ENCODE measurements around the gene SUPT3H.

The SUPT3H gene

DNA sequence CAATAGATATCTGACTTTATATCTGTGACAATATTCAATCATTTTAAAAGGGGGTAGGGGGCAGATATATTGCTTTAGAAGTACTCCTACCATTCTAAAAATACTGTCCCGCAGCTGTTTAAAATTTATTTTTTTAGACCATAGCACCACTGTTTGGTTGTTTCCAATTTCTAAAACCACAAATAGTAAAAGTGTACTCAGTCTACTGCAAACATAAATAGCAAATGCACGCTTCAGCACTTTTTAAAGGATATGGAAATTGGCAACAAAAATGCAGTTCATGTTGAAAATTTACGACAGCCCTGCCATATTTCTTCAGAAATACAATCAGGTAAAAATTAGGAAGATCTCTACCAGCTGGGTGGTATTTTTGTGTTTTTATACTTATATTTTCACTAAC, 181.6 kb downstream of the SUPT3H start:
- TF ChIP-seq CTCF (IDR thresholded peaks at IDR 0.05; ENCODE audit: low read depth, low read length) (no peak), POLR2A (IDR thresholded peaks at IDR 0.05; ENCODE audit: extremely low read depth, insufficient read length) (no peak), MYC (IDR thresholded peaks at IDR 0.05; ENCODE audit: low read depth, low read length) (no peak)
- TF ChIP-seq, protein P1, sequence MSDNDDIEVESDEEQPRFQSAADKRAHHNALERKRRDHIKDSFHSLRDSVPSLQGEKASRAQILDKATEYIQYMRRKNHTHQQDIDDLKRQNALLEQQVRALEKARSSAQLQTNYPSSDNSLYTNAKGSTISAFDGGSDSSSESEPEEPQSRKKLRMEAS (IDR thresholded peaks at IDR 0.05; ENCODE audit: low read depth, low read length) = no peak
- DNase-seq (ENCODE audit: low read depth) = no peak
- no peak overlapping the region for H3K4me3 ChIP-seq (ENCODE audit: low read depth, low read length)

GRCh38 chr6:45195137-45195536, 182.6 kb downstream of the SUPT3H start:
- no peak overlapping the region for H3K4me3 ChIP-seq (ENCODE audit: low read depth, low read length)
- TF ChIP-seq POLR2A (IDR thresholded peaks at IDR 0.05; ENCODE audit: extremely low read depth, insufficient read length) = no peak
- no peak for TF ChIP-seq CTCF (IDR thresholded peaks at IDR 0.05; ENCODE audit: low read depth, low read length)
- TF ChIP-seq, protein P1 (IDR thresholded peaks at IDR 0.05; ENCODE audit: low read depth, low read length) = no peak
- TF ChIP-seq MYC (IDR thresholded peaks at IDR 0.05; ENCODE audit: low read depth, low read length) = no peak
- DNase-seq (ENCODE audit: low read depth) = no peak

- TF ChIP-seq, protein P1 (IDR thresholded peaks at IDR 0.05; ENCODE audit: low read depth, low read length) = no peak
- TF ChIP-seq CTCF (IDR thresholded peaks at IDR 0.05; ENCODE audit: low read depth, low read length) (no peak), MYC (IDR thresholded peaks at IDR 0.05; ENCODE audit: low read depth, low read length) (no peak), POLR2A (IDR thresholded peaks at IDR 0.05; ENCODE audit: extremely low read depth, insufficient read length) (no peak)
- H3K4me3 ChIP-seq (ENCODE audit: low read depth, low read length) = no peak overlapping the region
- no peak for DNase-seq (ENCODE audit: low read depth)
Measured at GRCh38 chr6:45192556-45192955, 185.2 kb downstream of the SUPT3H start.

GRCh38 chr6:45191414-45191813, 186.3 kb downstream of the SUPT3H start:
- no peak for DNase-seq (ENCODE audit: low read depth)
- no peak for TF ChIP-seq POLR2A (IDR thresholded peaks at IDR 0.05; ENCODE audit: extremely low read depth, insufficient read length)
- H3K4me3 ChIP-seq (ENCODE audit: low read depth, low read length) = no peak overlapping the region

GRCh38 chr6:45187836-45188235, 189.9 kb downstream of the SUPT3H start:
- TF ChIP-seq POLR2A (IDR thresholded peaks at IDR 0.05; ENCODE audit: extremely low read depth, insufficient read length) = no peak

GRCh38 chr6:45185403-45186251, 192.1 kb downstream of the SUPT3H start:
- DNase-seq (ENCODE audit: low read depth) = peak; percentile 12
- TF ChIP-seq POLR2A (IDR thresholded peaks at IDR 0.05; ENCODE audit: extremely low read depth, insufficient read length) (no peak), CTCF (IDR thresholded peaks at IDR 0.05; ENCODE audit: low read depth, low read length) (no peak), MYC (IDR thresholded peaks at IDR 0.05; ENCODE audit: low read depth, low read length) (no peak)
- TF ChIP-seq, protein P1 (IDR thresholded peaks at IDR 0.05; ENCODE audit: low read depth, low read length) = no peak
- H3K4me3 ChIP-seq (ENCODE audit: low read depth, low read length) = no peak overlapping the region

More at GRCh38 chr6:45187836-45188235, 189.9 kb downstream of the SUPT3H start:
- no peak overlapping the region for H3K4me3 ChIP-seq (ENCODE audit: low read depth, low read length)
- peak; percentile 17 for DNase-seq (ENCODE audit: low read depth)

DNA sequence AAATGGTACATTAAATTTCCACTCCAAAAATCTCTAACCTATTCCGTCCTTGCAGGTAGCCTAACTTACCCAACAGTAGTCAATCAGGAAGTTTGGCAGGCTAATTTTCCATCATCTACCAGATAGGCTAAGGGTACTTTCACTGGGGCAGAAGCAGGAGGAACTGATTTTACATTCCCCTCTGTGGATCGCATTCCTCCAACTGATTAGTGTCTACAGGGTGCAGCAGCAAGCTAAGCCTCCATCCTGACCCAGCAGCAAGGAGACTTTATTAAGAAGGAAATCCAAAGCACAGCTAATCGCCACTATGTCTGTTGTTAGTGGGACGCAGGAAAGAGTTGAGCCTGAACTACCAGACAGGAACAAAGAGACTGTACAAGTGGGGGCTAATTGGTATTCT, 192.8 kb downstream of the SUPT3H start:
- no peak for DNase-seq (ENCODE audit: low read depth)
- H3K4me3 ChIP-seq (ENCODE audit: low read depth, low read length) = no peak overlapping the region
- TF ChIP-seq POLR2A (IDR thresholded peaks at IDR 0.05; ENCODE audit: extremely low read depth, insufficient read length) = no peak
- no peak for TF ChIP-seq CTCF (IDR thresholded peaks at IDR 0.05; ENCODE audit: low read depth, low read length)
